Measurements from ENCODE around the gene EP300.
"Not testable (repeated sequence)": the region's sequence is repeated elsewhere in the genome, so short reads cannot be mapped to it uniquely, and the experiment has no call there.

Gene EP300

DNA sequence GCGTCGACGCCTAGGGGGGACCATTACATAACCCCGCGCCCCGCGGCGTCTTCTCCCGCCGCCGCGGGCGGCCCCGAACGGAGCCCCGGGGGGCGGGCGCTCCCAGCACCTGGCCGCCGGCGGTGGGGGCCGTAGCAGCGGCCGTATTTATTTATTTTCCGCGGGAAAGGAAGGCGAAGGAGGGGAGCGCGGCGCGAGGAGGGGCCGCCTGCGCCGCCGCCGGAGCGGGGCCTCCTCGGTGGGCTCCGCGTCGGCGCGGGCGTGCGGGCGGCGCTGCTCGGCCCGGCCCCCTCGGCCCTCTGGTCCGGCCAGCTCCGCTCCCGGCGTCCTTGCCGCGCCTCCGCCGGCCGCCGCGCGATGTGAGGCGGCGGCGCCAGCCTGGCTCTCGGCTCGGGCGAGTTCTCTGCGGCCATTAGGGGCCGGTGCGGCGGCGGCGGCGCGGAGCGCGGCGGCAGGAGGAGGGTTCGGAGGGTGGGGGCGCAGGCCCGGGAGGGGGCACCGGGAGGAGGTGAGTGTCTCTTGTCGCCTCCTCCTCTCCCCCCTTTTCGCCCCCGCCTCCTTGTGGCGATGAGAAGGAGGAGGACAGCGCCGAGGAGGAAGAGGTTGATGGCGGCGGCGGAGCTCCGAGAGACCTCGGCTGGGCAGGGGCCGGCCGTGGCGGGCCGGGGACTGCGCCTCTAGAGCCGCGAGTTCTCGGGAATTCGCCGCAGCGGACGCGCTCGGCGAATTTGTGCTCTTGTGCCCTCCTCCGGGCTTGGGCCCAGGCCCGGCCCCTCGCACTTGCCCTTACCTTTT lies at the start of gene EP300:
Gene EP300, plus strand, starts transcription at position 570 of the 795 bp plus-strand sequence. CDS start 413 bp downstream, outside the sequence.
- peak; percentile 87 for DNase-seq (ENCODE audit: low spot score)

GRCh38 chr22:41043722-41044121 lies 48.7 kb upstream of the EP300 start:
- DNase-seq (ENCODE audit: low spot score): no peak

GRCh38 chr22:41045575-41045974 lies 46.8 kb upstream of the EP300 start:
- DNase-seq (ENCODE audit: low spot score): not testable (repeated sequence)

DNA sequence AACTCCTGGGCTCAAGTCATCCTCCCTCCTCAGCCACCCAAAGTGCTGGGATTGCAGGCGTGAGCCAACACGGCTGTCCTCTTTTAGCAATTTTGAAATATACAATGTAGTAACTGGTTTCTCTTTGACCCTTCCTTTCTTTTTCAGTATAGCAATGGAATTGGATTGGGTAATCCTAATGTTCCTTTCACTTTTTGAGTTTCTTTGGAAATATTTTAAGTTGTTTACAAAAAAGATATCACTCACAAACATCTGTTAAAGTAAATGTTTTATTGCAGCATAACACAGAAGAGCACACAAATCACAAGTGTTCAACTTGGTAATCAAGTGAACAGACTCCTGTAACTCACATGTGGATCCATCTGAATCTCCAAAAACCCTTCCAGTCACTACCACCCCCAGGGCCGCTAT lies 44.6 kb upstream of the EP300 start:
- DNase-seq (ENCODE audit: low spot score): no peak

GRCh38 chr22:41048345-41048744 lies 44.0 kb upstream of the EP300 start:
- not testable (repeated sequence) for DNase-seq (ENCODE audit: low spot score)

DNA sequence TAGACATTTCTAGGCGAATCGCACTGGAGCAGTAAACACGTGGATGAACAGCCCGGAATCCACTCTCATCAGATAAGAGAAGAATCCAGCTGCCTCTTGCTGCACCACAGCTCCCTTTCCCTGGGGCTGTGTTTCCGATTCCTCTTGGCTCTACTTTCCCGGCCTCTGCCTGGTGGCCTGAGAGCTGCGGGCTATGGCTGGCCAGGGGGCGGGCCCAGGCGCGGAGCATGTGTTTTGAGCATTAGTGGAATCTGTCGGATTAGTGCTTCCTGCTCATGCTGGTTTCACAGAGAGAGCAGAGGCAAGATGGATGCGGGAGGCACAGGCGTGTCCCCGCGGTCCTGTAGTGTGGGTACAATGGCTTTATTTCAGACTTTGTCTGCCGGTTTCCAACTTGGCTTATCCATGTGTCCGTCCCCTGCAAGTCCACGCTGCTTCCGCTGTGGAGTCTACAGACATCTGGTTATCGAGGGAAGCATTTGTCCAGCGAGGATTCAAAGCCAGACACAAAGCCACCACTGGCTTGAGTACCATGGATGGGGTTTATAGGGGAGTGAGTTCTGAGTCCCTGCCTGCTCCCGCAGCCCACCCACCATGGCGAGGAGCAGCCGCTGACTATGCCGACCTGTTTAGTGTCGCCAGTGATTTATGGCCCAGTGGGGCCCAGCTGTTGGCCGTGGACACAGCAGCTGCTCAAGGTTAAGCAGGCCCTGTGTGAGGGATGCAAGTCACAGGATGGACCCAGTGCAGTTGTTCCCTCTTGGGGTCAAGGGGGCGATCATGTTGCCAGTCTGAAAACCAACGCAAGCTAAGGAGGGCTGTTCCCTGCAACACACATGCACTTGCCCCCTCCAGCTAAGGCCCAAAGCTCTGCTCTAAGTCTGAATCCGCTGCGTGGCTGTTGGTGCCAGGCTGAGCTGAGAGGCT lies 43.3 kb upstream of the EP300 start:
- DNase-seq (ENCODE audit: low spot score): no peak

- not testable (repeated sequence) for DNase-seq (ENCODE audit: low spot score)
Measured at GRCh38 chr22:41049795-41050194, 42.6 kb upstream of the EP300 start.

- DNase-seq (ENCODE audit: low spot score): no peak
Measured at GRCh38 chr22:41050883-41051282, 41.5 kb upstream of the EP300 start.

DNA sequence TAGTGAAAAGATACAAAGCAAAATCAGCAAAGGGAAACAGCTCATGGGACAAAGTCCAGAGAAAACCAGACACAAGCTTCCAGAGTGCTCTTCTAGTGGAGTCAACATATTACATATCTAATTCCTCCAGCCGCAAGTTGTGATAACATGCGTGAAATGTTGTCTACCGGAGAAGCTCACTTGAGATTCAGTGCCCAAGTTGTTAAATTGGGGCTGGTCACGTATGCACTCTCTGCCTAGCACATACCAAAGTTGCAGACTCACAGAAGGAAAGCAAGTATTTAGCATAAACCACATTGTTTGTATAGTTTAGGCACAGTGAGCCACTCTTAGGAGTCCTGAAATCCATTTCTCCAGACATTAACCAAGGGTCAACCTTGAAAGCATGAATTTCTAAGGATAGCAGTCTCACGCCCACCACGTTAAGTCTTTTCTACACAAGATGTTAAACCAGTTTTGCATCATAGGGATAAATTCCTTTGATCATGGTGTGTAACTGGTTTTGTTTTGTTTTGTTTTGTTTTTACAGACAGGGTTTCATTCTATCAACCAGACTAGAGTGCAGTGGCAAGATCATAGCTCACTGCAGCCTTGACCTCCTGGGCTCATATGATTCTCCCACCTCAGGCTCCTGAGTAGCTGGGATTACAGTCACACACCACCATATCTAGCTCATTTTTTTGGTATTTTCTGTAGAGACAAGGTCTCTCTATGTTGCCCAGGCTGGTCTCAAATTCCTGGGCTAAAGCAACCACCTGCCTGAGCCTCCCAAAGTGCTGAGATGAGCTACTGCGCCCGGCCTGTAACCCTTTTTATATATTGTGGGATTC lies 39.5 kb upstream of the EP300 start:
- no peak for DNase-seq (ENCODE audit: low spot score)

- DNase-seq (ENCODE audit: low spot score): no peak
Measured at GRCh38 chr22:41057076-41057475, 35.3 kb upstream of the EP300 start.

DNA sequence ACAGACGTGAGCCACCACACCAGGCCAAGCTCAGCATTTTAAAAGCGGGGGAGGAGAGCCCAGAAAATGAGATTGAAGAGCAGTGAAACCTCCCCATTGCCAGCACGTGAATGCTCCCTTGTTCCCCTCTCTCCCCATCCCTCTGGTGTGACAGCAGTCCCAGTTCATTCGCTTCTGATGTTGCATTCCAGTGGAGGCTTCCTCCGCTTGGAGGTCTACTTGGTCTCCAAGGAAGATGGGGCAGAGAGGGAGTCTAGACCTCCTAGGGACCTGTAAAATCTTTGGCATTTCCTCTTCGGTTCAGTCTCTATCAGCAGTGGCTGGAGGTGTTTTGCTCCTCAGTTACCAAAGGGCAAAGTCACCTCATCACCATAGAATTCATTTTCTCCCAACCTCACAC lies 30.2 kb upstream of the EP300 start:
- no peak for DNase-seq (ENCODE audit: low spot score)

- DNase-seq (ENCODE audit: low spot score): not testable (repeated sequence)
Measured at GRCh38 chr22:41064326-41064725, 28.1 kb upstream of the EP300 start.

DNA sequence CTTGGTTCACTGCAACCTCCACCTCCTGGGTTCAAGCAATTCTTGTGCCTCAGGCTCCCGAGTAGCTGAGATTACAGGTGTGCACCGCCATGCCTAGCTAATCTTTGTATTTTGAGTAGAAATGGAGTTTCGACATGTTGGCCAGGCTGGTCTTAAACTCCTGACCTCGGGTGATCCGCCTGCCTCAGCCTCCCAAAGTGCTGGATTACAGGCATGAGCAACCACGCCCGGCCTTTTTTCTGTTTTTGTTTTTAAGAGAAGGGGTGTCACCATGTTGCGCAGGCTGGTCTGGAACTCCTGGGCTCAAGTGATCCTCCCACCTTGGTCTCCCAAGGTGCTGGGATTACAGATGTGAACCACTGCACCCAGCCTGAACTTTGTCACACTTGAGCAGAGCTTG lies 26.1 kb upstream of the EP300 start:
- DNase-seq (ENCODE audit: low spot score): not testable (repeated sequence)

DNA sequence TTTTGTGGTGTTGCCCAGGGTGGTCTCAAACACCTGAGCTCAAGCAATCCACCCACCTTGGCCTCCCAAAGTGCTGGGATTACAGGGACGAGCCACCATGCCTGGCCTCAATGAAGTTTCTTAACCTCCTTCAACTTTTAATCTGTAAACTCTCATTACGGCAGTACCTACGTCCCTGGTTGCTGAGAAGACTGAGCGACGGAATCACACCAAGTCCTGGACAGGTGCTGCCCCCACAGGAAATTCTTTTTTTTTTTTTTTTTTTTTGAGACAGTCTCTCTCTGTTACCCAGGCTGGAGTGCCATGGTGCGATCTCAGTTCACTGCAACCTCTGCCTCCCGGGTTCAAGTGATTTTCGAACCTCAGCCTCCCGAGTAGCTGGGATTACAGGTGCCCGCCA lies 24.4 kb upstream of the EP300 start:
- not testable (repeated sequence) for DNase-seq (ENCODE audit: low spot score)

- DNase-seq (ENCODE audit: low spot score): no peak
Measured at GRCh38 chr22:41070665-41071331, 21.6 kb upstream of the EP300 start.

- no peak for DNase-seq (ENCODE audit: low spot score)
Measured at GRCh38 chr22:41074061-41074460, 18.3 kb upstream of the EP300 start.

DNA sequence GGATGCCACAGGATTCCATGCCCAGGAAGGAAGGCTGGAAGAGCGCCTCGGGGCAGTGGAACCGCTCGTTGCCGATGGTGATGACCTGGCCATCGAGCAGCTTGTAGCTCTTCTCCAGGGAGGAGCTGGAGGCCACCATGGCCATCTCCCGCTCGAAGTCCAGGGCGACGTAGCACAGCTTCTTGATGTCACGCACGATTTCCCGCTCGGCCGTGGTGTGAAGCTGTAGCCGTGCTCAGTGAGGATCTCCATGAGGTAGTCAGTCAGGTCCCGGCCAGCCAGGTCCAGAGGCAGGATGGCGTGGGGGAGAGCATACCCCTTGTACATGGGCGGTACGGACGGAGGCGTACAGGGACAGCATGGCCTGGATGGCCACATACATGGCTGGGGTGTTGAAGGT lies 17.9 kb upstream of the EP300 start:
- no peak for DNase-seq (ENCODE audit: low spot score)

DNA sequence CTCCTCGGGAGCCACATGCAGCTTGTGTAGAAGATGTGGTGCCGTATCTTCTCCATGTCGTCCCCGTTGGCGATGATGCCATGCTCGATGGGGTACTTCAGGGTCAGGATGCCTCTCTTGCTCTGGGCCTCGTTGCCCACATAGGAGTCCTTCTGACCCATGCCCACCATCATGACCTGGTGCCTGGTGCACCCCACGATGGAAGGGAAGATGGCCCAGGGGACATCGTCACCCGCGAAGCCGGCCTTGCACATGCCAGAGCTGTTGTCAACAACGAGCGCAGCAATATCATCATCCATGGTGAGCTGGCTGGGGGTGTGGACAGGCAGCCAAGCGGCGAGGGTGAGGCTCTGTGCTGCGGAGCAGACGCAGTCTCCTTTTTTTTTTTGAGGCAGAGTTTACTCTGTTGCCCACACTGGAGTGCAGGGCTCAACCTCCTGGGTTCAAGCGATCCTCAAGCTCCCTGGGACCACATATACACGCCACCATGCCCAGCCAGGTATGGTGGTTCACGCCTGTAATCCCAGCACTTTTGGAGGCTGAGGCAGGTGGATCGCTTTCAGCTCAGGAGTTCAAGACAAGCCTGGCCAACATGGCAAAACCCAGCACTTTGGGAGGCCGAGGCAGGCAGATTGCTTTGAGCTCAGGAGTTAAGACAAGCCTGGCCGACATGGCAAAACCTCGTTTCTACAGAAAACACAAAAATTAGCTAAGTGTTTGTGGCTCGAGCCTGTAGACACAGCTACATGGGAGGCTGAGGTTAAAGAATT lies 17.3 kb upstream of the EP300 start:
- no peak for DNase-seq (ENCODE audit: low spot score)

DNA sequence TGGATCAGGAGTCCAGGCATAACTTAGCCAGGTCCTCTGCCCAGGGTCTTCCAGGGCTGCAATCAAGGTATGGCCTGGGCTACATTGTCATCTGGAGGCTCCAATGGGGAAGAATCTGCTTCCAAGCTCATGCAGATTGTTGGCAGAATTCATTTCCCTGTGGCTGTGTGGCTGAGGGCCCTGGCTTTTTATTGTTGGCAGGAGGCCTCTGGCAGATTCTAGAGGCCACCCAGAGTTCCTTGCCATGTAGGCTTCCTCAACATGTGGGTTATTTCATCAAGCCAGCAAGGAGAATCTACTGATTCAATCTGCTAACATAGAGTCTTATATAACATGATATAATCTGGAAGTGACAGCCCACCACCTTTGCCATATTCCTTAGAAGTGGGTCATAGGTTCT lies 16.4 kb upstream of the EP300 start:
- DNase-seq (ENCODE audit: low spot score): no peak

- DNase-seq (ENCODE audit: low spot score): no peak
Measured at GRCh38 chr22:41076857-41077256, 15.5 kb upstream of the EP300 start.

DNA sequence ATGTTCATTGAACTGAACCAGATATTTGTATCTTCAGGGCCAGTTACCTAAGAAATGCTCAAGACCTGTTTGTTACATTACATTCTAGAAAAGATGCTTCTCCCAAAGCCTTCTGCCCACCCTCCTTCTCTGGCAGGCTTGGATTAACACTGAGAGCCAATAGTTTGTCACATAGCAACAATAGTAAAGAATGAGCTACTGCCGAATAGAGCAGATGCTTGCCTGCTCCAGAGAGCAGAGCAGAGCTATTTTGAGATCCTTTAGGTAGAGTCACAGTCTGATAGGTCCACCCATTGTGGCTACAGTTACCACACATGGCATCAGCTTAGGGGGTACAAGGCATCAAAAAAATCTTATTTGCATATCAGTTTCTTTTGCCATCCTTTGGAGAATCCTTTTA lies 13.5 kb upstream of the EP300 start:
- no peak for DNase-seq (ENCODE audit: low spot score)
